Measurements from ENCODE around the gene MAPK12.

DNA sequence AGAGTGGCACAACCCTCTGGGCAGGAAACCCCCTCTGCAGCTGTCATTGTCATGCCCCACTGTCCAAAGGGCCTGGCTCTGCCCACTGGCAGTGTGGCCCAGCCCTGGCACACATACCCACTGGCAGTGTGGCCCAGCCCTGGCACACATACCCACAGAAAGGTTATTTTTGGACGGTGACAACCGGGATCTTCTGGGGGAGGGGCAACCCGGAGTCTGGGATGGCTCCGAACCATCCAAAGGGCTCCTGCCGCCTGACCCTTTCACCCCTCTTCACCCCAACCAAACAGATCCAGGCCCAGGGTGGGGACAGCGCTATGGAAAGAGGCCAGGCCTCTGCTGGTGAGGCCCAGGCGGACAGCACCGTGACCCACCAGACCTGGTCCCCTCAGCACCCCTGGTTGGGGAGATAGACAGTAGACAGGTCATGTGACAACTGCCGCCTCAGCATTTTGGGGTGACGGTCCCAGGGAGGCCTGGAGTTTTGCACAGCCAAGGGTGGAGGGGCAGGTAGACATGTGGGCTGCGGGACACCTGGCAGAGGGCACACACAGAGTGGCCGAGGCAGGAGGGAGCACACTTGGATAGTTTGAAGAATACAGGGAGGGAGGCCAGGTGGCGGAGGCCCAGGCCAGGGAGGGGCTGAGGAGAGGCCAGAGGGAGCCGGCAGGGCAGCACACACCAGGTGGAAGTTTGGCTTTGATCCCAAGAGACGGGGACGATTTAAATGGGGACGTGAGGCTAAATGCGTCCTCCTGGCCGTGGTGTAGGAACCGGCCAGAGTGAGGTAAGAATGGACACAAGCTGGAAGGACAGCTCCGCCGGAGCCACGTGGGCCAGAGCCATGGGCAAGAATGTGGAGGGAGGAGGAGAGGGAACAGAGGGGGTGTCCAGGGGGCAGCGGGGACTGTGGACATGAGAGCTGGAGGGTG is 2.9 kb downstream of the MAPK12 start:
- TF ChIP-seq, protein P1, sequence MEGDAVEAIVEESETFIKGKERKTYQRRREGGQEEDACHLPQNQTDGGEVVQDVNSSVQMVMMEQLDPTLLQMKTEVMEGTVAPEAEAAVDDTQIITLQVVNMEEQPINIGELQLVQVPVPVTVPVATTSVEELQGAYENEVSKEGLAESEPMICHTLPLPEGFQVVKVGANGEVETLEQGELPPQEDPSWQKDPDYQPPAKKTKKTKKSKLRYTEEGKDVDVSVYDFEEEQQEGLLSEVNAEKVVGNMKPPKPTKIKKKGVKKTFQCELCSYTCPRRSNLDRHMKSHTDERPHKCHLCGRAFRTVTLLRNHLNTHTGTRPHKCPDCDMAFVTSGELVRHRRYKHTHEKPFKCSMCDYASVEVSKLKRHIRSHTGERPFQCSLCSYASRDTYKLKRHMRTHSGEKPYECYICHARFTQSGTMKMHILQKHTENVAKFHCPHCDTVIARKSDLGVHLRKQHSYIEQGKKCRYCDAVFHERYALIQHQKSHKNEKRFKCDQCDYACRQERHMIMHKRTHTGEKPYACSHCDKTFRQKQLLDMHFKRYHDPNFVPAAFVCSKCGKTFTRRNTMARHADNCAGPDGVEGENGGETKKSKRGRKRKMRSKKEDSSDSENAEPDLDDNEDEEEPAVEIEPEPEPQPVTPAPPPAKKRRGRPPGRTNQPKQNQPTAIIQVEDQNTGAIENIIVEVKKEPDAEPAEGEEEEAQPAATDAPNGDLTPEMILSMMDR (IDR thresholded peaks at IDR 0.05) = no peak
- TF ChIP-seq POLR2A (IDR thresholded peaks at IDR 0.05) = no peak

Measured in Peyer's patch (tissue), 4 donors.